Right atrium auricular region (tissue), 2 donors: ENCODE data around the gene WDR70. TPM values are rescaled to one million over a fixed set of nuclear protein-coding genes. Genes with fewer than 3 reads are reported as not detected.

Experiments
- DNase-seq: peaks from one replicate; pipeline ENCODE4 v3.0.0-alpha.2; 2019; ENCODE audit warnings: low spot score
- H3K27ac ChIP-seq, 2 donors: fragments of 200-600 bp; sonication (generic); 1 replicate in 1 of 2; 2 replicates in 1 of 2; pipeline ENCODE4 v1.5.1; 2016 to 2019
- H3K27me3 ChIP-seq, 2 donors: fragments of 200-600 bp; sonication (generic); one replicate each; pipeline versions ENCODE4 v1.5.1 to v1.6.0; 2017 to 2019
- H3K36me3 ChIP-seq: fragments of 200-600 bp; sonication (generic); one replicate; pipeline ENCODE4 v1.5.1; 2016
- H3K4me1 ChIP-seq, 2 donors: fragments of 200-600 bp; sonication (generic); one replicate each; pipeline versions ENCODE4 v1.5.1 to v1.6.0; 2017 to 2019
- H3K4me3 ChIP-seq, 2 donors: fragments of 200-600 bp; sonication (generic); 1 replicate in 1 of 2; 2 replicates in 1 of 2; pipeline ENCODE4 v1.5.1; 2017 to 2019; ENCODE audit warnings: mild to moderate bottlenecking in 1 of 2, moderate library complexity in 1 of 2
- H3K9me3 ChIP-seq, 2 donors: fragments of 200-600 bp; sonication (generic); one replicate each; pipeline ENCODE4 v1.5.1; 2019
- CTCF ChIP-seq, 2 donors: fragments of 200-600 bp; sonication (generic); IDR thresholded peaks; one replicate each; pipeline ENCODE4 v1.5.1; 2019; ENCODE audit warnings: antibody characterized with exemption in 2 of 2
- total RNA-seq, 2 donors: library from RNA; depleted of rRNA; stranded (reverse); fragments of >200 nt; gene quantifications; one replicate each; pipeline ENCODE4 v1.1.0, GENCODE V29; 2016

Gene WDR70
- total RNA-seq, 2 donors from 2014 or later, result 8.2 to 12.2 TPM

- H3K27me3 ChIP-seq, result no peaks in the 10 kb centered on the region
- DNase-seq, result no peak
- no peak overlapping the region for H3K27ac ChIP-seq
- no peak overlapping the region for H3K4me3 ChIP-seq
- no peaks in the 10 kb centered on the region for H3K9me3 ChIP-seq
- H3K36me3 ChIP-seq, result no peaks in the 10 kb centered on the region
- TF ChIP-seq CTCF (IDR thresholded peaks at IDR 0.05), result no peak
- no peaks in the 10 kb centered on the region for H3K4me1 ChIP-seq
These were observed 389.3 kb downstream of the WDR70 start for GRCh38 chr5:37768371-37768770.

- no peaks in the 10 kb centered on the region for H3K36me3 ChIP-seq
- no peak overlapping the region for H3K4me3 ChIP-seq
- no peak overlapping the region for H3K27ac ChIP-seq
- H3K27me3 ChIP-seq, result no peaks in the 10 kb centered on the region
- no peak for DNase-seq
- H3K9me3 ChIP-seq, result peaks cover 0 to under 1% of the 10 kb centered on the region in 2 donors
- TF ChIP-seq CTCF (IDR thresholded peaks at IDR 0.05), result no peak
- H3K4me1 ChIP-seq, result no peaks in the 10 kb centered on the region
These were observed 390.0 kb downstream of the WDR70 start for GRCh38 chr5:37769108-37769507.

GRCh38 chr5:37769840-37770239 lies 390.7 kb downstream of the WDR70 start:
- no peak for DNase-seq
- Histone ChIP-seq H3K27ac (no peak overlapping the region), H3K4me1 (no peaks in the 10 kb centered on the region), H3K27me3 (no peaks in the 10 kb centered on the region), H3K9me3 (peaks cover 0 to 8% of the 10 kb centered on the region in 2 donors), H3K4me3 (no peak overlapping the region), H3K36me3 (no peaks in the 10 kb centered on the region)
- no peak for TF ChIP-seq CTCF (IDR thresholded peaks at IDR 0.05)

GRCh38 chr5:37770786-37771185 lies 391.7 kb downstream of the WDR70 start:
- Histone ChIP-seq H3K4me3 (no peak overlapping the region), H3K27me3 (no peaks in the 10 kb centered on the region), H3K36me3 (no peaks in the 10 kb centered on the region), H3K9me3 (peaks cover 0 to 12% of the 10 kb centered on the region in 2 donors), H3K4me1 (no peaks in the 10 kb centered on the region), H3K27ac (no peak overlapping the region)
- TF ChIP-seq CTCF (IDR thresholded peaks at IDR 0.05), result no peak
- no peak for DNase-seq

GRCh38 chr5:37771203-37771611 lies 392.1 kb downstream of the WDR70 start:
- Histone ChIP-seq H3K4me3 (no peak overlapping the region), H3K27me3 (no peaks in the 10 kb centered on the region), H3K36me3 (no peaks in the 10 kb centered on the region), H3K27ac (no peak overlapping the region), H3K9me3 (peaks cover 0 to 12% of the 10 kb centered on the region in 2 donors), H3K4me1 (no peaks in the 10 kb centered on the region)
- TF ChIP-seq CTCF (IDR thresholded peaks at IDR 0.05), result no peak
- no peak for DNase-seq

- no peak overlapping the region for H3K27ac ChIP-seq
- no peaks in the 10 kb centered on the region for H3K36me3 ChIP-seq
- peaks cover 0 to 12% of the 10 kb centered on the region in 2 donors for H3K9me3 ChIP-seq
- no peak for TF ChIP-seq CTCF (IDR thresholded peaks at IDR 0.05)
- no peak for DNase-seq
- no peaks in the 10 kb centered on the region for H3K27me3 ChIP-seq
- no peak overlapping the region for H3K4me3 ChIP-seq
- no peaks in the 10 kb centered on the region for H3K4me1 ChIP-seq
These were observed 392.6 kb downstream of the WDR70 start for GRCh38 chr5:37771731-37772130.
